K562 (cell line): ENCODE data around the gene ZNF775. TPM values are rescaled to one million over a fixed set of nuclear protein-coding genes. Genes with fewer than 3 reads are reported as not detected.

Experiments used
- ATAC-seq: fragments of 200-7000 bp; cut with Tn5 transposase; 3 replicates; pipeline ENCODE4 v1.9.1; 2020; ENCODE audit warnings: moderate library complexity
- BruUV-seq: library from RNA; stranded (reverse); fragments of 400-500 nt; replicated peaks from 2 replicates; lab custom pipeline; 2021; lab: Mats Ljungman, UMichigan
- CTCF ChIA-PET: fragments of 300-600 bp; formaldehyde crosslinking; extraction: SDS; loops from one replicate; lab custom pipeline; 2021; ENCODE audit warnings: low intra/inter-chr PET ratio; lab: Yijun Ruan, JAX
- POLR2A ChIA-PET: fragments of 300-600, 350-650 bp; sonication (Branson Sonifier 250); formaldehyde crosslinking; extraction: SDS; loops from one replicate; lab custom pipeline; 2021; ENCODE audit warnings: antibody characterized with exemption, inconsistent platforms; lab: Yijun Ruan, JAX
- DNase-seq, 4 experiments: peaks; one replicate each; pipeline versions ENCODE4 v3.0.0 to v3.0.0-alpha.2; 2011 to 2018; ENCODE audit warnings: low spot score in 3 of 4, mixed read lengths in 3 of 4; ENCODE audit errors: extremely low read depth in 1 of 4
- FAIRE-seq: peaks from 2 replicates; lab custom pipeline; 2011; peaks lifted over from hg19 to GRCh38; lab: Jason Lieb, UNC
- H2AFZ ChIP-seq: 2 replicates; pipeline ENCODE4 v1.6.0; 2011; ENCODE audit warnings: low read depth, low read length, control low read depth, inconsistent platforms
- H3K27ac ChIP-seq: fragments of 200-600 bp; 3 replicates; pipeline ENCODE4 v1.8.0; 2011; ENCODE audit warnings: low read depth, mild to moderate bottlenecking, control low read depth, inconsistent platforms, low read length, moderate library complexity, mixed read lengths; ENCODE audit errors: extremely low read depth
- H3K27me3 ChIP-seq, 2 experiments: fragments of 300-600 bp in 1 of 2; 2 replicates in 1 of 2; 3 replicates in 1 of 2; pipeline versions ENCODE4 v1.6.0 to v1.8.0; 2011; ENCODE audit warnings: inconsistent platforms in 2 of 2, low read length in 2 of 2, mild to moderate bottlenecking in 1 of 2, mixed read lengths in 1 of 2, moderate library complexity in 1 of 2; ENCODE audit not compliant: control insufficient read depth in 2 of 2, insufficient read depth in 2 of 2
- H3K36me3 ChIP-seq: fragments of 300-600 bp; 3 replicates; pipeline ENCODE4 v1.8.0; 2011; ENCODE audit warnings: mild to moderate bottlenecking, low read length, inconsistent platforms; ENCODE audit not compliant: control insufficient read depth, insufficient read depth
- H3K4me1 ChIP-seq, 2 experiments: fragments of 200-600 bp in 1 of 2; replicated peaks in 1 of 2; 2 replicates in 1 of 2; 3 replicates in 1 of 2; pipeline versions ENCODE4 v1.5.1 to v1.8.0; 2011; ENCODE audit warnings: inconsistent platforms in 2 of 2, low read length in 2 of 2, mild to moderate bottlenecking in 1 of 2, mixed read lengths in 1 of 2, moderate library complexity in 1 of 2; ENCODE audit not compliant: control insufficient read depth in 2 of 2, insufficient read depth in 2 of 2
- H3K4me2 ChIP-seq: 2 replicates; pipeline ENCODE4 v1.6.1; 2011; ENCODE audit warnings: low read length, control low read depth, inconsistent platforms, mixed read lengths; ENCODE audit not compliant: insufficient read depth
- H3K4me3 ChIP-seq: fragments of 200-600 bp; sonication (generic), shearing (Covaris generic); 2 replicates; pipeline ENCODE4 v1.5.1; 2016; ENCODE audit warnings: control low read depth, inconsistent platforms
- H3K79me2 ChIP-seq: fragments of 200-600 bp; 3 replicates; pipeline ENCODE4 v1.8.0; 2011; ENCODE audit warnings: low read length, inconsistent platforms; ENCODE audit not compliant: control insufficient read depth, insufficient read depth
- H3K9ac ChIP-seq, 2 experiments: 2 replicates each; pipeline versions ENCODE4 v1.6.0 to v1.6.1; 2011; ENCODE audit warnings: low read depth in 2 of 2, low read length in 2 of 2, control low read depth in 1 of 2, inconsistent platforms in 1 of 2, mild to moderate bottlenecking in 1 of 2, mixed read lengths in 1 of 2; ENCODE audit not compliant: insufficient read depth in 1 of 2
- H3K9me1 ChIP-seq: one replicate; pipeline ENCODE4 v1.6.0; 2011; ENCODE audit warnings: inconsistent platforms, mild to moderate bottlenecking, low read length, moderate library complexity; ENCODE audit not compliant: control insufficient read depth, insufficient read depth
- H3K9me3 ChIP-seq: replicated peaks from 2 replicates; pipeline ENCODE4 v1.5.1; 2011; ENCODE audit warnings: low read depth, low read length, inconsistent platforms; ENCODE audit not compliant: control insufficient read depth, insufficient read depth
- H4K20me1 ChIP-seq: replicated peaks from 2 replicates; pipeline ENCODE4 v1.6.1; 2011; ENCODE audit warnings: low read length, inconsistent platforms, mixed read lengths; ENCODE audit not compliant: control insufficient read depth, insufficient read depth
- ATF3 ChIP-seq, 2 experiments: fragments of 450-650 bp in 1 of 2; sonication (generic) in 1 of 2; formaldehyde crosslinking in 1 of 2; IDR thresholded peaks in 1 of 2; conservative IDR thresholded peaks in 1 of 2; 2 replicates each; pipeline versions ENCODE4 v1.6.1 to v1.8.1; 2016 to 2023; ENCODE audit warnings: mild to moderate bottlenecking in 2 of 2, moderate library complexity in 2 of 2, inconsistent platforms in 1 of 2, missing genetic modification reagents in 1 of 2
- CBX8 ChIP-seq: fragments of 200-600 bp; sonication (generic); IDR thresholded peaks from 2 replicates; pipeline ENCODE4 v1.6.1; 2012; ENCODE audit warnings: borderline replicate concordance, mixed run types, low read depth, mild to moderate bottlenecking, moderate library complexity, mixed read lengths, low read length, control low read depth, inconsistent platforms; ENCODE audit not compliant: poor library complexity, severe bottlenecking; ENCODE audit errors: extremely low read depth
- CCNT2 ChIP-seq: IDR thresholded peaks from 2 replicates; pipeline ENCODE4 v1.6.1; 2011; ENCODE audit warnings: borderline replicate concordance, low read depth, mild to moderate bottlenecking, moderate library complexity, mixed read lengths, low read length; ENCODE audit not compliant: insufficient read length; ENCODE audit errors: extremely low read depth
- HIVEP1 ChIP-seq: fragments of 250-450 bp; sonication (Bioruptor Pico); IDR thresholded peaks from 2 replicates; pipeline ENCODE4 v1.4.0; 2020; ENCODE audit warnings: mild to moderate bottlenecking
- KDM5B ChIP-seq: fragments of 200-600 bp; sonication (generic); IDR thresholded peaks from 2 replicates; pipeline ENCODE4 v1.6.1; 2012; ENCODE audit warnings: low read depth, mild to moderate bottlenecking, moderate library complexity, low read length, control low read depth, inconsistent platforms; ENCODE audit not compliant: insufficient replicate concordance
- MCM3 ChIP-seq: fragments of 450-650 bp; IDR thresholded peaks from 2 replicates; pipeline ENCODE4 v1.6.1; 2016
- MLLT1 ChIP-seq, 2 experiments: fragments of 450-650 bp; IDR thresholded peaks; 2 replicates each; pipeline ENCODE4 v1.6.1; 2016
- POLR2G ChIP-seq: fragments of 200-400 bp; formaldehyde crosslinking; IDR thresholded peaks from 2 replicates; pipeline ENCODE4 v1.6.1; 2017; ENCODE audit warnings: low read depth, mild to moderate bottlenecking, antibody characterized with exemption, low read length, moderate library complexity
- SMARCA4 ChIP-seq: fragments of 450-650 bp; IDR thresholded peaks from 2 replicates; pipeline ENCODE4 v1.6.1; 2016
- SRF ChIP-seq, 2 experiments: fragments of 250-450, 450-650 bp in 1 of 2; sonication (Bioruptor Pico) in 1 of 2; sonication (generic) in 1 of 2; formaldehyde crosslinking; IDR thresholded peaks; 2 replicates each; pipeline versions ENCODE4 v1.5.0 to v1.5.1; 2020 to 2022; ENCODE audit warnings: mild to moderate bottlenecking in 1 of 2, missing genetic modification reagents in 1 of 2
- TCF7L2 ChIP-seq: fragments of 150-350 bp; IDR thresholded peaks from 2 replicates; pipeline ENCODE4 v1.6.1; 2016; ENCODE audit warnings: low read depth, mild to moderate bottlenecking, low read length, moderate library complexity
- ZNF217 ChIP-seq: sonication (generic); formaldehyde crosslinking; IDR thresholded peaks from 2 replicates; pipeline ENCODE4 v1.8.0; 2022; ENCODE audit warnings: mild to moderate bottlenecking, missing genetic modification reagents
- ZNF431 ChIP-seq: sonication (generic); formaldehyde crosslinking; IDR thresholded peaks from 2 replicates; pipeline ENCODE4 v1.8.0; 2022; ENCODE audit warnings: mild to moderate bottlenecking, missing genetic modification reagents
- WGBS: fragments of 100-300 bp; shearing (Covaris generic); methylation state at CpG from one replicate; pipeline ENCODE4 v1.1.6; 2016; ENCODE audit warnings: low coverage, mixed read lengths; ENCODE audit not compliant: insufficient coverage; ENCODE audit errors: missing lambda C conversion rate; 5-methylcytosine and 5-hydroxymethylcytosine counted together
- in situ Hi-C: fragments of 300-500 bp; cut with MboI; formaldehyde crosslinking; loops from 4 replicates; pipeline ENCODE4 v1.15.0; 2018; ENCODE audit warnings: inconsistent platforms, mixed read lengths
- intact Hi-C: fragments of 100-400 bp; cut with micrococcal nuclease; formaldehyde crosslinking; loops from 2 replicates; pipeline ENCODE4 v1.14.2; 2022
- polyA plus RNA-seq, 8 experiments: library from polyadenylated mRNA; depleted of rRNA in 4 of 8; stranded (reverse) in 5 of 8; unstranded in 3 of 8; fragments of >200 nt; fragmentation: Nextera tagmentation in 2 of 8; fragmentation: Illumina TruSeq in 1 of 8; extraction: Ambion mirVana in 2 of 8; extraction: Trizol in 1 of 8; gene quantifications; 2 replicates each; pipeline versions ENCODE4 v1.2.1 to v1.2.3, GENCODE V29; 2011 to 2014; ENCODE audit warnings: inconsistent platforms in 1 of 8, missing spikeins in 1 of 8
- total RNA-seq, 7 experiments: library from RNA; depleted of rRNA in 6 of 7; stranded (reverse); fragments of >200 nt in 6 of 7; fragmentation: Illumina TruSeq in 2 of 7; extraction: Trizol in 2 of 7; gene quantifications; 2 replicates each; pipeline versions ENCODE4 v1.2.1 to v1.2.3, GENCODE V29; 2011 to 2021; ENCODE audit warnings: low replicate concordance in 1 of 7

The ZNF775 gene
- total and polyA plus RNA-seq, 9 of the 15 experiments (the other 6 are each of a cell fraction or from before 2014, with no cell fraction given), result 0.04 to 18.7 (median 4.9) TPM

DNA sequence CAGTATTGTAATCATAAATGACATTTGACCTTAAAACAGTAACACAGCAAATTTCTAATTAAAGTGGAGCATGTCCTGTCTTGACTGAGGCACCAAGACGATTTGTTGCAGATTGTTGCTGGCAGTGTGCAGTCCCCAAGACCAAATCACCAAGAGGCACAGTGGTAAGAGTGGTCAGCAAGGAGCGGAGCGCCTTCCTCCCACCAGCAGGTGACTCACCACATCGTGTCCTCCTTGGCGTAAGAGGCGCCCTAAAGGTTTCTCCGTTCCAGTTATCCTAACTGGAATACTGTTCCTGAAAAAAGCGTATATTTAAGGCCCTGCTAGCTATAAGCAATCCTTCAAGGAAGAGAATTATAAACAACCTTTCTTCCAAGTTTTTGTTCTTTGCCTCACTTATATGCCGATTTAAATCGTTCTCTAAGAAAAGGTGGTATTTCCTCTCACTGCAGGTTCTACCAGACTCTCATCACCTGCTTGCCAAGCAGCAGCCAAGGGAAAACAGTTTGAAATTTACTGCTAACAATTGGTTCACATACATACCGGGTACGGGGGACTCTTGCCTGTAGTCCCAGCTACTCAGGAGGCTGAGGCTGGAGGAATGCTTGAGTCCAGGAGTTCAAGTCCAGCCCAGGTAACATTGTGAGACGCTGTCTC is 21.2 kb upstream of the ZNF775 start (continued):
- TF ChIP-seq MCM3 (no peak), ATF3 (IDR thresholded peaks at IDR 0.05) (peak; percentile 90), ATF3 (CRISPR knock-in tag; conservative IDR thresholded peaks at IDR 0.05) (no peak; the same call in 1 of the 2 replicates), SMARCA4 (peak; percentile 76), ZNF431 (CRISPR knock-in tag) (no peak), CBX8 (no peak)

DNA sequence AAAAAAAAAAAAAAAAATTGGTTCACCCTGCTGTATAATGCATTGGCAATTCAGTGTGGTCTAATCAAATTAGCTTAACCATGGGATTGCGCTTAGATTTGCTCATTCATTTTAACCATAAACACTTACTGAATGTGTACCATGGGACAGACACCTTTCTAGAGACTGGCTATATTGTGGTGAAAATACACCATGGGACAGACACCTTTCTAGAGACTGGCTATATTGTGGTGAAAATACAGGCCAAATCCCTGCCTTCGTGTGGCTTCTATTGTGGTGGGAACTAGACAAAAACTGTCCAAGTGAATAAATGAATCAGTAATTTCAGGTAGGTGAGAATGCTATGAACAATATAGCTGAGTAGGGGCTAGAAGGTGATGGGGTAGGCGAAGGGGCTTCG is 20.7 kb upstream of the ZNF775 start:
- CTCF ChIA-PET, result interaction anchor here (0.9 kb wide), 1 partner anchor 60 kb away, joined by 4 read pairs; no protein-coding TSS in a partner anchor
- H3K9me1 ChIP-seq, result peaks cover 5% of the 10 kb centered on the region
- no peaks in the 10 kb centered on the region for H3K9me3 ChIP-seq
- in situ Hi-C loops (no loop called here), intact Hi-C loops (loop anchor here (10.0 kb wide), 1 partner anchor 396 kb away; no protein-coding TSS in a partner anchor)
- no peak overlapping the region for H3K9ac ChIP-seq
- H3K27me3 ChIP-seq, result no peaks in the 10 kb centered on the region; a peak in 1 of 5 replicates
- DNase-seq, result no peak
- ATAC-seq, result 0 out of 3 replicates have a peak, but pooled peaks have one; percentile 3
- no peaks in the 10 kb centered on the region for H4K20me1 ChIP-seq
- POLR2A ChIA-PET, result interaction anchor here (0.6 to 1.2 kb wide), 4 partner anchors 9 to 28 kb away, joined by 3 to 9 read pairs (median 3); partner anchors contain the start of gene REPIN1
- H3K79me2 ChIP-seq, result no peaks in the 10 kb centered on the region
- no peaks in the 10 kb centered on the region for H3K36me3 ChIP-seq
- no TSS peak for BruUV-seq
- WGBS, result 77% methylated on average over 4 of the region's 4 CpGs
- H3K4me2 ChIP-seq, result no peak overlapping the region
- H3K4me1 ChIP-seq, result peaks cover 30 to 33% of the 10 kb centered on the region in 2 experiments; a peak in 4 of 5 replicates
- peak overlapping the region; percentile 48; the same call in 1 of the 2 replicates for H2AFZ ChIP-seq
- no peak for FAIRE-seq
- H3K27ac ChIP-seq, result no peak overlapping the region
- H3K4me3 ChIP-seq, result no peak overlapping the region
- TF ChIP-seq POLR2G, result no peak
- no peak for TF ChIP-seq TCF7L2
- no peak for TF ChIP-seq SRF (CRISPR knock-in tag; IDR thresholded peaks at IDR 0.05)
- no peak for TF ChIP-seq ZNF217 (CRISPR knock-in tag)
- TF ChIP-seq MLLT1 (IDR thresholded peaks at IDR 0.05), result no peak
- TF ChIP-seq ZNF431 (CRISPR knock-in tag), result peak; percentile 25; the same call in 1 of the 2 replicates
- no peak for TF ChIP-seq CCNT2
- TF ChIP-seq HIVEP1 (CRISPR knock-in tag), result no peak
- TF ChIP-seq KDM5B, result no peak
